Natural killer cell (primary cell): ENCODE data around the gene SLC9C1. TPM values are rescaled to one million over a fixed set of nuclear protein-coding genes. Genes with fewer than 3 reads are reported as not detected.
A peak's percentile ranks its signal among the peaks of the same experiment; 100 is the strongest.

Experiments
- ATAC-seq, 3 donors: fragments of 150-1000 bp in 2 of 3; fragments of 200-7000 bp in 1 of 3; cut with Tn5 transposase; 1 replicate in 1 of 3; 2 replicates in 2 of 3; pipeline ENCODE4 v1.10.0; 2021; ENCODE audit warnings: mild to moderate bottlenecking in 2 of 3, moderate library complexity in 2 of 3
- DNase-seq, 2 donors: peaks; one replicate each; pipeline versions ENCODE4 v3.0.0 to v3.0.0-alpha.2; 2013 to 2021; ENCODE audit warnings: mixed read lengths in 1 of 2
- H3K27ac ChIP-seq: one replicate; pipeline ENCODE4 v1.5.1; 2013; ENCODE audit warnings: mild to moderate bottlenecking, low read length
- H3K27me3 ChIP-seq: one replicate; pipeline ENCODE4 v1.6.1; 2013; ENCODE audit warnings: low read length; ENCODE audit not compliant: control insufficient read depth, insufficient read depth
- H3K36me3 ChIP-seq: one replicate; pipeline ENCODE4 v1.6.1; 2013; ENCODE audit warnings: low read length; ENCODE audit not compliant: control insufficient read depth, insufficient read depth
- H3K4me1 ChIP-seq: one replicate; pipeline ENCODE4 v1.6.1; 2013; ENCODE audit warnings: low read length; ENCODE audit not compliant: control insufficient read depth, insufficient read depth
- H3K4me3 ChIP-seq: one replicate; pipeline ENCODE4 v1.5.1; 2013; ENCODE audit warnings: low read length
- H3K9me3 ChIP-seq: one replicate; pipeline ENCODE4 v1.6.1; 2013; ENCODE audit warnings: low read length; ENCODE audit not compliant: control insufficient read depth, insufficient read depth
- H3K27ac Mint-ChIP-seq, 2 donors: one replicate each; pipeline ENCODE4 v1.8.0; 2022; ENCODE audit warnings: mild to moderate bottlenecking in 2 of 2, mixed read lengths in 2 of 2, moderate library complexity in 1 of 2
- H3K27me3 Mint-ChIP-seq, 2 donors: one replicate each; pipeline ENCODE4 v1.8.0; 2022; ENCODE audit warnings: low read depth in 2 of 2, mixed read lengths in 2 of 2
- H3K36me3 Mint-ChIP-seq: one replicate; pipeline ENCODE4 v1.8.0; 2022; ENCODE audit warnings: mixed read lengths
- H3K4me1 Mint-ChIP-seq, 2 donors: one replicate each; pipeline ENCODE4 v1.8.0; 2022; ENCODE audit warnings: mixed read lengths in 2 of 2
- H3K4me3 Mint-ChIP-seq: one replicate; pipeline ENCODE4 v1.8.0; 2022; ENCODE audit warnings: mild to moderate bottlenecking, moderate library complexity, mixed read lengths
- H3K9me3 Mint-ChIP-seq, 2 donors: one replicate each; pipeline ENCODE4 v1.8.0; 2022; ENCODE audit warnings: mixed read lengths in 2 of 2
- WGBS: methylation state at CpG from one replicate; pipeline ENCODE4 v1.1.7; 2013; ENCODE audit warnings: missing lambda C conversion rate; ENCODE audit not compliant: insufficient coverage; 5-methylcytosine and 5-hydroxymethylcytosine counted together
- intact Hi-C: fragments of 100-400 bp; cut with micrococcal nuclease; formaldehyde crosslinking; loops from one replicate; pipeline ENCODE4 v1.14.2; 2022
- total RNA-seq, 4 donors: library from RNA; stranded (reverse); fragments of 120-200 nt in 1 of 4; gene quantifications; one replicate each; pipeline versions ENCODE4 v1.2.3 to v1.2.4, GENCODE V29; 2013 to 2022
- TF ChIP-seq, protein P1 (sequence below): fragments of 200-600 bp; IDR thresholded peaks from one replicate; pipeline ENCODE4 v1.8.0; 2022; ENCODE audit warnings: antibody characterized with exemption

SLC9C1 gene
- total RNA-seq, 3 donors from 2014 or later (not counting 1 experiment from before 2014, with no cell fraction given), result not detected

DNA sequence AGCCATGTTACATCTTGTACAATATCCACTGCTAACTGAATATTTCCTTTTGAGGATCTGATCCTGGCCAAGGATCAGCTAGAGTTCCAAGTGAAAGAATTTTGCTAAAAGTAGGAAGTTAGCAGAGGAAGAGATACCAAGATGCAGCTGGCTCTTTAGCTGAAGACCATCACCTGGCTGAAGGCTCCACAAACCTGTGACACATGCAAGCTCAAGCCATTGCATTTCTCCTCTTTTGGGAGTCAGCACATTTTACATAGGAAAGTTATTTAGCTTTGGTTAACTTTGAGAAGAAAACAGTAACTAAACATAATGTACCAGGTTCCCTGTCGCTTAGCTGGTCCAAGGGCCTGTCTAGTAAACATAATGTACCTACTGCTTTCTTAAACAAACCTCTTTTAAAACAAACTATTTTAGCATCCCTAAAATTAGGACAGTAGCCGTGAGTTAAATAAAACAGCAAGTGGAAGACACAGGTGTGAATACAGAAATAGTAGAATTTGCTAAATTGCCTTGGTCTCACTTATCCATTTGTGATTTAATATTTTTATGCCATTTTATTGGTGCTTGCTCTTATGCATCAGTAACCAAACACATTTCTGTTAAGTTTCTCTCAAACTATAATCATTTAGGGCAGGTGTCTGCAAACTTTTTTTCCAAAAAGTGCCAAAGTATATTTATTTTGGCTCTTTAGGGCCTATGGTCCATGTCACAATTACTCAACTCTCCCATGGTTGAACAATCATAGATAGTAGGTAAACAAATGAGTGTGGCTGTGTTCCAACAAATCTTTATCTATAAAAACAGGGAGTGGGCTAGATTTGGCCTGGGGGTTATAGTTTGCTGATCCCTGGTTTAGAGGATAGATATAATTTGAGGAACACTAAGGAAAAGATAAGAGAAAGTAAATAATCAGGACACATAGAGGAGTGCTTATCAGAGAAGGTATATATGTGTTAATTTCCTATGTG is 172.2 kb downstream of the SLC9C1 start:
- WGBS, result 60% methylated on average over 2 of the region's 2 CpGs
- Histone ChIP-seq H3K4me1 (peaks cover 8% of the 10 kb centered on the region), H3K36me3 (no peaks in the 10 kb centered on the region), H3K4me3 (no peak overlapping the region), H3K27ac (no peak overlapping the region), H3K9me3 (no peaks in the 10 kb centered on the region), H3K27me3 (no peaks in the 10 kb centered on the region)
- H3K4me3 Mint-ChIP-seq, result no peak overlapping the region
- H3K27ac Mint-ChIP-seq, result no peak overlapping the region
- peaks cover 25 to 29% of the 10 kb centered on the region in 2 donors for H3K4me1 Mint-ChIP-seq
- peaks cover 0 to 2% of the 10 kb centered on the region in 2 donors for H3K27me3 Mint-ChIP-seq
- DNase-seq, result no peak
- no peak for ATAC-seq
- intact Hi-C loops, result no loop called here
- TF ChIP-seq, protein P1, sequence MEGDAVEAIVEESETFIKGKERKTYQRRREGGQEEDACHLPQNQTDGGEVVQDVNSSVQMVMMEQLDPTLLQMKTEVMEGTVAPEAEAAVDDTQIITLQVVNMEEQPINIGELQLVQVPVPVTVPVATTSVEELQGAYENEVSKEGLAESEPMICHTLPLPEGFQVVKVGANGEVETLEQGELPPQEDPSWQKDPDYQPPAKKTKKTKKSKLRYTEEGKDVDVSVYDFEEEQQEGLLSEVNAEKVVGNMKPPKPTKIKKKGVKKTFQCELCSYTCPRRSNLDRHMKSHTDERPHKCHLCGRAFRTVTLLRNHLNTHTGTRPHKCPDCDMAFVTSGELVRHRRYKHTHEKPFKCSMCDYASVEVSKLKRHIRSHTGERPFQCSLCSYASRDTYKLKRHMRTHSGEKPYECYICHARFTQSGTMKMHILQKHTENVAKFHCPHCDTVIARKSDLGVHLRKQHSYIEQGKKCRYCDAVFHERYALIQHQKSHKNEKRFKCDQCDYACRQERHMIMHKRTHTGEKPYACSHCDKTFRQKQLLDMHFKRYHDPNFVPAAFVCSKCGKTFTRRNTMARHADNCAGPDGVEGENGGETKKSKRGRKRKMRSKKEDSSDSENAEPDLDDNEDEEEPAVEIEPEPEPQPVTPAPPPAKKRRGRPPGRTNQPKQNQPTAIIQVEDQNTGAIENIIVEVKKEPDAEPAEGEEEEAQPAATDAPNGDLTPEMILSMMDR, result no peak
- H3K9me3 Mint-ChIP-seq, result no peaks in the 10 kb centered on the region
- no peaks in the 10 kb centered on the region for H3K36me3 Mint-ChIP-seq

DNA sequence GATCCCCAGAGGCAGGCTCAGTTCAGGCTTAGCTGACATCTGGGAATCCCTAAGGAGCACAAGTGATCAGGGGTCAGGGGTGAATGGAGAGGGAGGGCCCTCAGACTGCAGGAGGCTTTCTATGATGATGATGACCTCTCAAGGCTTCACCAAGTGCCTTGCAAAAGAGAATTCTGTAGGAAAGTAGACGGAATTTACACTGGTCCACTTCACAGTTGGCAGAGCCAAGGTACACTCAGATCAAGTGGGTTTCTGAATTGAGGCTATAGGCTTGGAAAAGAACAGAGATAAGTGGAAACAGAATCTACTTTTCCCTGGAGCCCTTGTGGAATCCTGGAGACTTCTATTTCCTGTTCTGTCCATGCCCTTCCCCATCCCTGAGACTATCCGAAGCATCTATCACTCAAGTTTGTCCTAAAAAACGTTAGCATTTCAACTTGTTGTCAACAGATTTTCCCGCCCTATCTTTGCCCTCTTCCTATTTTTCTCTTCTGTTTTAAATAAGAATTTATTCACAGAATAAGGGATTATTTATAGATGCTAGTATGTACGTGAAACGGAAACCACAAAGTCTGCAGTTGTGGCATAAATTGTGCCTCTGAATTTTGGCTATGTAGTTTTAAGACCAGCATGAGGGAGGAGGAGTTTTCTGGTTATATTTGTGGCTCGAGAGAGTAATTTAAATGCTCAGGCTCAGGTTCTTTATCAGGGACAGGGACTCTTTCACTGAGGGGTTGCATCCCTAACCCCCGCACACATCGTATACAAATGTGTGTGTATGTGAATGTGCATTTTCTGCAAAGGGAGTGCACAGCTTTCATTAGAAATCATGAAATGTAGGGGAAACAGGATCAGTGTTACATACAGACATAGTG is 173.8 kb downstream of the SLC9C1 start:
- Histone ChIP-seq H3K9me3 (no peaks in the 10 kb centered on the region), H3K27me3 (no peaks in the 10 kb centered on the region), H3K27ac (no peak overlapping the region), H3K4me1 (peaks cover 12% of the 10 kb centered on the region), H3K36me3 (no peaks in the 10 kb centered on the region), H3K4me3 (no peak overlapping the region)
- ATAC-seq (peak in 1 of 3 donors; percentile 58), DNase-seq (peak in 1 of 2 donors; percentile 56)
- WGBS, result 20% methylated on average over 8 of the region's 9 CpGs
- Mint-ChIP-seq H3K4me1 (peaks cover 26 to 30% of the 10 kb centered on the region in 2 donors), H3K4me3 (no peak overlapping the region), H3K9me3 (no peaks in the 10 kb centered on the region), H3K27ac (no peak overlapping the region), H3K36me3 (no peaks in the 10 kb centered on the region), H3K27me3 (peaks cover 0 to 2% of the 10 kb centered on the region in 2 donors)
- TF ChIP-seq, protein P1, result no peak
- intact Hi-C loops, result no loop called here

DNA sequence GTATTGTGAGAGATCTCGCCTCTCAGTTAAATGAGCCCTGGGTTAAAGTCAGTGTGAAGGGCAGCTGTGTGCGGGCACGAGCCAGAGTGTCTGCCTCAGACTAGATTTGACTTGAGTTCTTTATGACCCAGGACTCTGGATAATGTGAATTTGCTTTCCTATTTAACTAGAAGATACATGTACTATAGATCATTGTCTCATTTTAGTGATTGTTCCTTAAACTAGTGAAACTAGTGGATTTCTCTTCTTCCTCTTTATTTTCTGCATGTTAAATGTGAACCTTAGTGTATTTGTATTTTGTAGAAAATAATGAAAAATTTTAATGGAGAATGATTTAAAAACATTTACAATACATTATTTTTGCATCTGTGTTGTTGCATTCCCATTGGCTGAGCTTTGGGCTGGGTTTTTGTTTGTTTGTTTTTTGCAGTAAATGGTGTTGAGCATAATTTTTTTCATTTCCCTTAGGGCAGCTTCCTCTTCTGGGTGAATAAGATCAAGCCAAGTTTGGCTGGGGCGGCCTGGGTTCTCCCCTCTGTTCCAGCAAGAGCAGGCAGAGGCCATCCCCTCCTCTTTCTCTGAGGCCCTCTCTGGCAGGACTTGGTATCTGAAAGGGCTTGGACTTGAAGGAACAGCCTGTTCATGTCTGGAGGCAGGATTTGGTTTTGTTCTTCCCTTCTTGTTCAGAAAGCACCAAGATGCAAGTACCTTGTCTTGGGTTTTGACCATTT is 176.0 kb downstream of the SLC9C1 start:
- Histone ChIP-seq H3K27me3 (no peaks in the 10 kb centered on the region), H3K36me3 (no peaks in the 10 kb centered on the region), H3K4me3 (no peak overlapping the region), H3K9me3 (no peaks in the 10 kb centered on the region), H3K4me1 (peaks cover 17% of the 10 kb centered on the region), H3K27ac (peak overlapping the region; percentile 18)
- Mint-ChIP-seq H3K36me3 (no peaks in the 10 kb centered on the region), H3K9me3 (no peaks in the 10 kb centered on the region), H3K4me1 (peaks cover 26 to 30% of the 10 kb centered on the region in 2 donors), H3K27ac (no peak overlapping the region), H3K4me3 (peak overlapping the region; percentile 4), H3K27me3 (peaks cover 0 to 2% of the 10 kb centered on the region in 2 donors)
- WGBS, result 89% methylated on average over 4 of the region's 4 CpGs
- intact Hi-C loops, result no loop called here
- TF ChIP-seq, protein P1, result no peak
- ATAC-seq (peak in 1 of 3 donors; percentile 36), DNase-seq (no peak)
